A549 (cell line): ENCODE results near the gene FAS. TPM values are rescaled to one million over a fixed set of nuclear protein-coding genes. Genes with fewer than 3 reads are reported as not detected.

Experiments
- ATAC-seq, 2 experiments: fragments of 200-7000 bp in 1 of 2; fragments of >200 bp in 1 of 2; cut with Nextera tagmentation in 1 of 2; cut with Tn5 transposase in 1 of 2; 3 replicates each; pipeline versions ENCODE4 v1.8.0 to v1.9.1; 2018 to 2020; ENCODE audit warnings: mild to moderate bottlenecking in 1 of 2, moderate library complexity in 1 of 2
- CTCF ChIA-PET: fragments of 300-600 bp; sonication (Branson Sonifier 250); formaldehyde crosslinking; extraction: SDS; loops from one replicate; lab custom pipeline; 2021; ENCODE audit warnings: antibody characterized with exemption, inconsistent platforms; lab: Yijun Ruan, JAX
- POLR2A ChIA-PET: fragments of 350-600 bp; formaldehyde crosslinking; extraction: SDS; loops from one replicate; lab custom pipeline; 2021; ENCODE audit warnings: antibody characterized with exemption, inconsistent platforms; lab: Yijun Ruan, JAX
- DNase-seq, 2 experiments: peaks; one replicate each; pipeline versions ENCODE4 v3.0.0 to v3.0.0-alpha.2; 2011 to 2016; ENCODE audit warnings: low read depth in 1 of 2, low spot score in 1 of 2
- FAIRE-seq: peaks from 2 replicates; lab custom pipeline; 2011; peaks lifted over from hg19 to GRCh38; lab: Jason Lieb, UNC
- H3K27ac ChIP-seq, 2 experiments: fragments of >200 bp; sonication (Bioruptor Twin); formaldehyde crosslinking; 3 replicates each; pipeline ENCODE4 v1.5.1; 2016 to 2017
- H3K4me1 ChIP-seq: fragments of >200 bp; sonication (Bioruptor Twin); formaldehyde crosslinking; 3 replicates; pipeline ENCODE4 v1.6.1; 2016
- H3K4me2 ChIP-seq: fragments of >200 bp; sonication (Bioruptor Twin); formaldehyde crosslinking; 3 replicates; pipeline ENCODE4 v1.6.1; 2016
- H3K4me3 ChIP-seq: fragments of >200 bp; sonication (Bioruptor Twin); formaldehyde crosslinking; 3 replicates; pipeline ENCODE4 v1.5.1; 2016
- H3K9me3 ChIP-seq: fragments of >200 bp; sonication (Bioruptor Twin); formaldehyde crosslinking; 3 replicates; pipeline ENCODE4 v1.6.1; 2016
- BHLHE40 ChIP-seq: IDR thresholded peaks from 2 replicates; pipeline ENCODE4 v1.6.1; 2012; ENCODE audit warnings: low read depth, low read length, inconsistent platforms
- CBX8 ChIP-seq: fragments of 200-600 bp; sonication (generic); IDR thresholded peaks from 2 replicates; pipeline ENCODE4 v1.6.1; 2016
- CEBPB ChIP-seq, 2 experiments: fragments of >200 bp in 1 of 2; sonication (Bioruptor Twin) in 1 of 2; formaldehyde crosslinking in 1 of 2; IDR thresholded peaks; 2 replicates each; pipeline ENCODE4 v1.6.1; 2012 to 2016
- CHD2 ChIP-seq: fragments of 150-350 bp; IDR thresholded peaks from 2 replicates; pipeline ENCODE4 v1.6.1; 2014; ENCODE audit warnings: low read length; ENCODE audit not compliant: partially characterized antibody
- CHD4 ChIP-seq: fragments of 200-600 bp; sonication (generic); IDR thresholded peaks from 2 replicates; pipeline ENCODE4 v1.6.1; 2016; ENCODE audit warnings: antibody characterized with exemption, mild to moderate bottlenecking, borderline replicate concordance
- EHF ChIP-seq: fragments of 250-450 bp; sonication (Bioruptor Pico); IDR thresholded peaks from 2 replicates; pipeline ENCODE4 v1.5.0; 2020; ENCODE audit warnings: mild to moderate bottlenecking
- EP300 ChIP-seq, 2 experiments: fragments of >200 bp; sonication (Bioruptor Twin); formaldehyde crosslinking; IDR thresholded peaks; 2 replicates in 1 of 2; 3 replicates in 1 of 2; pipeline ENCODE4 v1.6.1; 2016 to 2017
- FOSL2 ChIP-seq, 2 experiments: fragments of 450-650 bp in 1 of 2; fragments of >200 bp in 1 of 2; sonication (Bioruptor Twin) in 1 of 2; formaldehyde crosslinking; IDR thresholded peaks; 2 replicates each; pipeline versions ENCODE4 v1.5.0 to v1.6.1; 2016 to 2020; ENCODE audit warnings: mild to moderate bottlenecking in 1 of 2, moderate library complexity in 1 of 2
- GATA3 ChIP-seq: IDR thresholded peaks from 2 replicates; pipeline ENCODE4 v1.6.1; 2012; ENCODE audit warnings: borderline replicate concordance
- HEYL ChIP-seq: fragments of 250-450 bp; sonication (Bioruptor Pico); IDR thresholded peaks from 2 replicates; pipeline ENCODE4 v1.8.0; 2021; ENCODE audit warnings: mild to moderate bottlenecking, moderate library complexity
- JUN ChIP-seq, 2 experiments: fragments of >200 bp; sonication (Bioruptor Twin); formaldehyde crosslinking; IDR thresholded peaks; 2 replicates in 1 of 2; 3 replicates in 1 of 2; pipeline ENCODE4 v1.6.1; 2016 to 2017
- MAZ ChIP-seq: fragments of 150-350 bp; IDR thresholded peaks from 2 replicates; pipeline ENCODE4 v1.6.1; 2014; ENCODE audit warnings: antibody characterized with exemption, low read depth, low read length, borderline replicate concordance
- NFE2L2 ChIP-seq: fragments of 150-350 bp; conservative IDR thresholded peaks from 2 replicates; pipeline ENCODE4 v1.6.1; 2014; ENCODE audit warnings: low read length
- NPAS2 ChIP-seq: fragments of 250-450 bp; sonication (Bioruptor Pico); IDR thresholded peaks from 2 replicates; pipeline ENCODE4 v1.8.0; 2022; ENCODE audit warnings: mild to moderate bottlenecking, moderate library complexity, borderline replicate concordance
- RARB ChIP-seq: fragments of 250-450 bp; sonication (Bioruptor Pico); IDR thresholded peaks from 2 replicates; pipeline ENCODE4 v1.8.0; 2021; ENCODE audit warnings: mild to moderate bottlenecking, moderate library complexity
- RNF2 ChIP-seq: fragments of 200-600 bp; sonication (generic); IDR thresholded peaks from 2 replicates; pipeline ENCODE4 v1.6.1; 2016; ENCODE audit warnings: low read depth, mild to moderate bottlenecking, antibody characterized with exemption, moderate library complexity, borderline replicate concordance
- SMC3 ChIP-seq: fragments of >200 bp; sonication (Bioruptor Twin); formaldehyde crosslinking; IDR thresholded peaks from 3 replicates; pipeline ENCODE4 v1.6.1; 2018; ENCODE audit warnings: inconsistent platforms
- TFCP2L1 ChIP-seq: fragments of 250-450 bp; sonication (Bioruptor Pico); IDR thresholded peaks from 2 replicates; pipeline ENCODE4 v1.5.0; 2021; ENCODE audit warnings: mild to moderate bottlenecking
- ZNF302 ChIP-seq: fragments of 250-450 bp; sonication (Bioruptor Pico); IDR thresholded peaks from 2 replicates; pipeline ENCODE4 v1.9.0; 2021; ENCODE audit warnings: inconsistent platforms, mild to moderate bottlenecking, moderate library complexity
- ZSCAN20 ChIP-seq: fragments of 250-450 bp; sonication (Bioruptor Pico); IDR thresholded peaks from 2 replicates; pipeline ENCODE4 v1.8.0; 2022; ENCODE audit warnings: mild to moderate bottlenecking, moderate library complexity
- WGBS: methylation state at CpG from one replicate; pipeline ENCODE4 v1.1.6; 2017; ENCODE audit errors: missing lambda C conversion rate; 5-methylcytosine and 5-hydroxymethylcytosine counted together
- polyA plus RNA-seq, 4 experiments: library from polyadenylated mRNA; depleted of rRNA in 3 of 4; stranded (reverse); fragments of >200 nt; fragmentation: RNase III in 1 of 4; extraction: RNeasy Plus Mini Kit Qiagen cat#74134 plus additional on column Dnase treatment in 1 of 4; gene quantifications; 2 replicates in 3 of 4; 3 replicates in 1 of 4; pipeline ENCODE4 v1.2.3, GENCODE V29; 2011 to 2017
- TF ChIP-seq, protein P1 (sequence below): fragments of 250-450 bp; sonication (Bioruptor Pico); IDR thresholded peaks from 2 replicates; pipeline ENCODE4 v1.5.0; 2021; ENCODE audit warnings: mild to moderate bottlenecking, moderate library complexity, borderline replicate concordance
- TF ChIP-seq, protein P2 (sequence below): fragments of 450-650 bp; IDR thresholded peaks from 2 replicates; pipeline ENCODE4 v1.6.1; 2014; ENCODE audit warnings: antibody characterized with exemption
- TF ChIP-seq, protein P3 (sequence below): fragments of 150-350 bp; IDR thresholded peaks from 2 replicates; pipeline ENCODE4 v1.6.1; 2014; ENCODE audit warnings: low read depth, mild to moderate bottlenecking, low read length

FAS gene
- polyA plus RNA-seq, 2 of the 4 experiments (the other 2 are of a cell fraction) = 21.0 to 29.5 TPM

DNA sequence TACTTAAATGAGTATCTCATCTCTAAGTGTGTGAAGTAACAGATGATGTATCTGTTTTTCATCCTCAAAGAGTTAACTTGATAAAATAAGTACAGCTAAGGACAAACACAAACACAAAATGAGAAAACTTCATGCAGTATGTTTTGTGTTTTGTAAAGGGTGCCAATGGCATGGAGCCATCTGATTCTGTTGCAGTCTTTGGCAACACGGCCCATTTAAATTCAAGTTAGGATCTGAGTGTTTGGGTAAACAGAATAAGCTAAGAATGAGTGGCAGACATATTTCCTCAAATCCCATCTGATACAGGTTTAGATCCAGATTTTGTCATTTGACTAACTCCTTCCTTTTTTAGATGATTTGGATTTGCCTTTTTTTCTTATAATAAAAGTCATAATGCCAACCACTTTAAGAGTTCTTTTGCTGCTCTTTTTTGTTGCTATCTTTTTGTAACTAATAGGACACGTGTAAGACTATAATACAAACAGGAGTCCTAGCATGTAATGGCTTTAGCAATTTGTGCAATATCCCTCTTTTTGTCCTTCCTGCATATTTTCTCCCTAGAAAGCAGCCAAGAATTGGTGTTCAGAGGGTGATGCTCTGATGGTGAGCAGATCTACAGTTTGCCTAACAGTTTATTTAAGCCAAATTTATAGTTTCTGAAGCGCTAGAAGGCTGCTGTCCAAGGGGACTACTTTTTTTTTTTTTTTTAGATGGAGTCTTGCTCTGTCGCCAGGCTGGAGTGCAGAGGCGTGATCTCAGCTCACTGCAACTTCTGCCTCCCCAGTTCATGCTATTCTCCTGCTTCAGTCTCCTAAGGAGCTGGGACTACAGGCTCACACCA is 19.2 kb upstream of the FAS start:
- ChIA-PET CTCF (interaction anchor here (1.1 to 2.0 kb wide), 4 partner anchors 11 to 58 kb away, joined by 3 to 7 read pairs (median 4); partner anchors contain the start of gene FAS), POLR2A (no interaction called here)
- peaks cover 12% of the 10 kb centered on the region for H3K4me1 ChIP-seq
- WGBS = 87% methylated on average over 5 of the region's 5 CpGs
- H3K27ac ChIP-seq = no peak overlapping the region
- H3K4me2 ChIP-seq = no peak overlapping the region
- no peak for DNase-seq
- no peak for ATAC-seq
- H3K4me3 ChIP-seq = no peak overlapping the region
- no peaks in the 10 kb centered on the region for H3K9me3 ChIP-seq
- TF ChIP-seq EP300 (IDR thresholded peaks at IDR 0.05) = no peak
- TF ChIP-seq, protein P1, sequence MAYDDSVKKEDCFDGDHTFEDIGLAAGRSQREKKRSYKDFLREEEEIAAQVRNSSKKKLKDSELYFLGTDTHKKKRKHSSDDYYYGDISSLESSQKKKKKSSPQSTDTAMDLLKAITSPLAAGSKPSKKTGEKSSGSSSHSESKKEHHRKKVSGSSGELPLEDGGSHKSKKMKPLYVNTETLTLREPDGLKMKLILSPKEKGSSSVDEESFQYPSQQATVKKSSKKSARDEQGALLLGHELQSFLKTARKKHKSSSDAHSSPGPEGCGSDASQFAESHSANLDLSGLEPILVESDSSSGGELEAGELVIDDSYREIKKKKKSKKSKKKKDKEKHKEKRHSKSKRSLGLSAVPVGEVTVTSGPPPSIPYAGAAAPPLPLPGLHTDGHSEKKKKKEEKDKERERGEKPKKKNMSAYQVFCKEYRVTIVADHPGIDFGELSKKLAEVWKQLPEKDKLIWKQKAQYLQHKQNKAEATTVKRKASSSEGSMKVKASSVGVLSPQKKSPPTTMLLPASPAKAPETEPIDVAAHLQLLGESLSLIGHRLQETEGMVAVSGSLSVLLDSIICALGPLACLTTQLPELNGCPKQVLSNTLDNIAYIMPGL (CRISPR knock-in tag) = no peak
- TF ChIP-seq, protein P2, sequence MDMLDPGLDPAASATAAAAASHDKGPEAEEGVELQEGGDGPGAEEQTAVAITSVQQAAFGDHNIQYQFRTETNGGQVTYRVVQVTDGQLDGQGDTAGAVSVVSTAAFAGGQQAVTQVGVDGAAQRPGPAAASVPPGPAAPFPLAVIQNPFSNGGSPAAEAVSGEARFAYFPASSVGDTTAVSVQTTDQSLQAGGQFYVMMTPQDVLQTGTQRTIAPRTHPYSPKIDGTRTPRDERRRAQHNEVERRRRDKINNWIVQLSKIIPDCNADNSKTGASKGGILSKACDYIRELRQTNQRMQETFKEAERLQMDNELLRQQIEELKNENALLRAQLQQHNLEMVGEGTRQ = no peak
- TF ChIP-seq RARB (CRISPR knock-in tag) = no peak
- no peak for TF ChIP-seq RNF2
- TF ChIP-seq CEBPB (IDR thresholded peaks at IDR 0.05) = no peak
- no peak for TF ChIP-seq NPAS2 (CRISPR knock-in tag)
- TF ChIP-seq ZNF302 (CRISPR knock-in tag) = no peak
- TF ChIP-seq GATA3 = no peak
- TF ChIP-seq SMC3 = no peak
- no peak for TF ChIP-seq CBX8
- no peak for TF ChIP-seq TFCP2L1 (CRISPR knock-in tag)
- no peak for TF ChIP-seq MAZ
- TF ChIP-seq EHF = no peak
- TF ChIP-seq CHD4 = no peak
- no peak for TF ChIP-seq FOSL2 (IDR thresholded peaks at IDR 0.05)
- no peak for TF ChIP-seq FOSL2 (CRISPR knock-in tag; IDR thresholded peaks at IDR 0.05)
- no peak for TF ChIP-seq JUN (IDR thresholded peaks at IDR 0.05)
- no peak for TF ChIP-seq ZSCAN20 (CRISPR knock-in tag)
- FAIRE-seq = no peak

DNA sequence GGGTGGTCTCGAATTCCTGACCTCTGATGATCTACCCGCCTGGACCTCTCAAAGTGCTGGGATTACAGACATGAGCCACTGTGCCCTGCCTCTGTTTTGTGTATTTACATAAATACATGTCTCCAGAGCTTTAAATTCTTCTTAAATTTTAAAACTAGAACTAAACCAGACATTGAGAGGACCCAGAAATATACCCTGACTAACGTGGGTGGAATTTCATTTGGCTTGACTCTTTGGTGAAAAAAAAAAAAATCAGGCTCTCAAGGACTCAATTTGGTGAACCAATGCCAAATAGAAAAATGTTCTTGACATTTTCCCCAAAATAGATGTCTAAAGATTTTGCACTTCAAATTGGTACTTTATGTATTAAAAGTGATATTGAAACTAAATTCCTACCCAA is 16.6 kb upstream of the FAS start:
- POLR2A ChIA-PET = no interaction called here
- no peak for TF ChIP-seq EP300 (IDR thresholded peaks at IDR 0.05)
- TF ChIP-seq EHF = no peak
- no peak for TF ChIP-seq RARB (CRISPR knock-in tag)
- no peak for TF ChIP-seq HEYL
- no peak for TF ChIP-seq CHD4
- TF ChIP-seq, protein P3, sequence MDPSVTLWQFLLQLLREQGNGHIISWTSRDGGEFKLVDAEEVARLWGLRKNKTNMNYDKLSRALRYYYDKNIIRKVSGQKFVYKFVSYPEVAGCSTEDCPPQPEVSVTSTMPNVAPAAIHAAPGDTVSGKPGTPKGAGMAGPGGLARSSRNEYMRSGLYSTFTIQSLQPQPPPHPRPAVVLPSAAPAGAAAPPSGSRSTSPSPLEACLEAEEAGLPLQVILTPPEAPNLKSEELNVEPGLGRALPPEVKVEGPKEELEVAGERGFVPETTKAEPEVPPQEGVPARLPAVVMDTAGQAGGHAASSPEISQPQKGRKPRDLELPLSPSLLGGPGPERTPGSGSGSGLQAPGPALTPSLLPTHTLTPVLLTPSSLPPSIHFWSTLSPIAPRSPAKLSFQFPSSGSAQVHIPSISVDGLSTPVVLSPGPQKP = no peak
- no peak for TF ChIP-seq RNF2
- TF ChIP-seq GATA3 = no peak
- no peak for TF ChIP-seq CHD2
- no peak for TF ChIP-seq BHLHE40
- no peak for TF ChIP-seq NFE2L2
- Histone ChIP-seq H3K4me2 (peak overlapping the region; percentile 86), H3K4me1 (peaks cover 12% of the 10 kb centered on the region), H3K27ac (no peak overlapping the region; a peak in 1 of 6 replicates), H3K9me3 (no peaks in the 10 kb centered on the region), H3K4me3 (no peak overlapping the region)
- ATAC-seq (no peak), DNase-seq (no peak), FAIRE-seq (no peak)
- CTCF ChIA-PET = interaction anchor here (0.6 to 1.3 kb wide), 3 partner anchors 13 to 1025 kb away, joined by 3 to 4 read pairs (median 3); no protein-coding TSS in a partner anchor
- 86% methylated on average over 3 of the region's 3 CpGs for WGBS
